OCI-LY3 (cell line): ENCODE data around the gene DSEL.

Experiments used
- H2AFZ ChIP-seq: fragments of 200-600, 300-600 bp; shearing (Covaris generic); 2 replicates; pipeline ENCODE4 v1.6.0; 2014; ENCODE audit warnings: antibody characterized with exemption, low read depth, low read length
- H3K27ac ChIP-seq: fragments of 200-600, 300-600 bp; sonication (generic); 2 replicates; pipeline ENCODE4 v1.5.1; 2014; ENCODE audit warnings: mild to moderate bottlenecking, low read length, moderate library complexity, mixed read lengths
- H3K27me3 ChIP-seq: fragments of 200-600, 300-600 bp; sonication (generic); 2 replicates; pipeline ENCODE4 v1.6.1; 2014; ENCODE audit warnings: low read depth, low read length, mixed read lengths
- H3K36me3 ChIP-seq: fragments of 200-600, 300-600 bp; sonication (generic); replicated peaks from 2 replicates; pipeline ENCODE3; 2014; ENCODE audit warnings: low read depth, low read length, mixed read lengths
- H3K4me1 ChIP-seq: fragments of 300-600, 200-600 bp; sonication (generic); 2 replicates; pipeline ENCODE4 v1.6.1; 2014; ENCODE audit warnings: low read length, mixed read lengths
- H3K4me2 ChIP-seq: fragments of 200-600, 300-600 bp; sonication (generic); 2 replicates; pipeline ENCODE4 v1.6.1; 2014; ENCODE audit warnings: low read length, mixed read lengths
- H3K4me3 ChIP-seq: fragments of 300-600, 200-600 bp; sonication (generic); 2 replicates; pipeline ENCODE4 v1.5.1; 2014; ENCODE audit warnings: antibody characterized with exemption, mild to moderate bottlenecking, low read length, moderate library complexity
- H3K79me2 ChIP-seq: fragments of 300-600, 200-600 bp; shearing (Covaris generic); 2 replicates; pipeline ENCODE4 v1.6.1; 2014; ENCODE audit warnings: mild to moderate bottlenecking, low read length, mixed read lengths
- H3K9ac ChIP-seq: fragments of 300-600, 200-600 bp; shearing (Covaris generic); 2 replicates; pipeline ENCODE4 v1.6.0; 2014; ENCODE audit warnings: mild to moderate bottlenecking, low read length, moderate library complexity
- H3K9me3 ChIP-seq: fragments of 200-600, 300-600 bp; shearing (Covaris generic); 2 replicates; pipeline ENCODE4 v1.6.1; 2014; ENCODE audit warnings: low read length, mixed read lengths; ENCODE audit not compliant: insufficient read depth
- H4K20me1 ChIP-seq: fragments of 200-600, 300-600 bp; sonication (generic); 2 replicates; pipeline ENCODE4 v1.6.1; 2016; ENCODE audit warnings: low read length, mixed read lengths; ENCODE audit not compliant: insufficient read depth
- EZH2phosphoT487 ChIP-seq: fragments of 200-600 bp; shearing (Covaris generic); IDR thresholded peaks from 2 replicates; pipeline ENCODE4 v1.6.1; 2018; ENCODE audit warnings: antibody characterized with exemption, mixed run types, low read depth
- TF ChIP-seq, protein P1 (sequence below): fragments of 200-600, 300-600 bp; sonication (generic); IDR thresholded peaks from 2 replicates; pipeline ENCODE4 v1.5.1; 2014; ENCODE audit warnings: antibody characterized with exemption, low read length, low read depth

DSEL gene

DNA sequence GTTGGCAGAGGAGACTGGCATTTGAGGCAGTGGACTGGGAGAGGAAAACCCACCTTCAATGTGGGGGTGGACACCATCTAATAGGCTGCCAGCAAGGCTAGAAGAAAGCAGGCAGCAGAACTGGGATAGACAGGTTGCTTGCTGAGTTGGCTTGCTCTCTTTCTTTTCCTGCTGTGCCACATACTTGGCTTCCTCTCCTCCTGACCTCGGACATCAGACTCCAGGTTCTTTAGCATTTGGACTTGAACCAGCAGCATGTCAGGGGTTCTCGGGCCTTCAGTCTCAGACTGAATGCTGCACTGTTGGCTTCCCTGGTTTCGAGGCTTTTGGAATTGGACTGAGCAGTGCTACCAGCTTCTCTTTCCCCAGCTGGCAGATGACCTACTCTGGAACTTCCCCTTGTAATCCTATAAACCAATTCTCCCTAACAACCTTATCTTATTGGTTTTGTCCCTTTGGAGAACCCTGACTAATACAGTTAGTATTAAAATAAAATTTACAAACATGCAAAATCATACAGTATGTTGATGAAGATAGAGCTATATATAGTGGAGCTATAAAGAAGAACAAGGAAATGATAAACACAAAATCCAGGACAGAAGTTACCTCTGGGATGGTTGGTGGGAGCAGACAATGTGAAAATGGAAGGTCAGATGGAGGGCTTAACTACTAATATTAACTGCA lies 15.9 kb downstream of the DSEL start:
- TF ChIP-seq, protein P1, sequence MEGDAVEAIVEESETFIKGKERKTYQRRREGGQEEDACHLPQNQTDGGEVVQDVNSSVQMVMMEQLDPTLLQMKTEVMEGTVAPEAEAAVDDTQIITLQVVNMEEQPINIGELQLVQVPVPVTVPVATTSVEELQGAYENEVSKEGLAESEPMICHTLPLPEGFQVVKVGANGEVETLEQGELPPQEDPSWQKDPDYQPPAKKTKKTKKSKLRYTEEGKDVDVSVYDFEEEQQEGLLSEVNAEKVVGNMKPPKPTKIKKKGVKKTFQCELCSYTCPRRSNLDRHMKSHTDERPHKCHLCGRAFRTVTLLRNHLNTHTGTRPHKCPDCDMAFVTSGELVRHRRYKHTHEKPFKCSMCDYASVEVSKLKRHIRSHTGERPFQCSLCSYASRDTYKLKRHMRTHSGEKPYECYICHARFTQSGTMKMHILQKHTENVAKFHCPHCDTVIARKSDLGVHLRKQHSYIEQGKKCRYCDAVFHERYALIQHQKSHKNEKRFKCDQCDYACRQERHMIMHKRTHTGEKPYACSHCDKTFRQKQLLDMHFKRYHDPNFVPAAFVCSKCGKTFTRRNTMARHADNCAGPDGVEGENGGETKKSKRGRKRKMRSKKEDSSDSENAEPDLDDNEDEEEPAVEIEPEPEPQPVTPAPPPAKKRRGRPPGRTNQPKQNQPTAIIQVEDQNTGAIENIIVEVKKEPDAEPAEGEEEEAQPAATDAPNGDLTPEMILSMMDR, result no peak
- no peak for TF ChIP-seq EZH2phosphoT487
- H3K27me3 ChIP-seq, result no peaks in the 10 kb centered on the region
- no peaks in the 10 kb centered on the region for H3K4me1 ChIP-seq
- no peaks in the 10 kb centered on the region for H4K20me1 ChIP-seq
- no peak overlapping the region for H3K4me2 ChIP-seq
- H3K4me3 ChIP-seq, result no peak overlapping the region
- H2AFZ ChIP-seq, result 0 out of 2 replicates have a peak overlapping the region, but pooled peaks have one; percentile 8
- no peaks in the 10 kb centered on the region for H3K36me3 ChIP-seq
- H3K27ac ChIP-seq, result no peak overlapping the region
- H3K9ac ChIP-seq, result no peak overlapping the region
- no peaks in the 10 kb centered on the region for H3K79me2 ChIP-seq
- no peaks in the 10 kb centered on the region for H3K9me3 ChIP-seq

DNA sequence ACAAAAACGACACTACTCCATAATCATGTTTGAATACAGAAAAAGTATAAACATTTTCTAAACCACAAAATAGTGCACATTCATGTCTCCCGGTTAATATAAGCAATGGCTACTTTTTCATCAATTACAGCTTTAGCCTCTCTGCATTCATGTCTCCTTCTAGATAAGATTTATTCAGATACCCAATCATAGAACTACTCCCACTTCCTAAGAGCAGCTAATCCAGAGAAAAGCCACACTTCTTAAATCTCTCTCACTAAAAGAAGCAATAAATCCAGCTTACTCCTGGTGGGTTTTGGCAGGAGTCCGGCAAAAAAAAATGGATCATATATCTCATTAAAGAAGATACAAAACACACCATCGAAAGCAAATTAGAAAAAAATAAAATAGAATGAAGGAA lies 20.1 kb downstream of the DSEL start:
- Histone ChIP-seq H3K9ac (no peak overlapping the region), H3K4me1 (no peaks in the 10 kb centered on the region), H3K9me3 (no peaks in the 10 kb centered on the region), H3K36me3 (no peaks in the 10 kb centered on the region), H3K27ac (no peak overlapping the region), H3K27me3 (no peaks in the 10 kb centered on the region), H2AFZ (no peak overlapping the region), H3K4me2 (no peak overlapping the region), H3K79me2 (no peaks in the 10 kb centered on the region), H3K4me3 (no peak overlapping the region), H4K20me1 (no peaks in the 10 kb centered on the region)
- no peak for TF ChIP-seq EZH2phosphoT487
- TF ChIP-seq, protein P1, result no peak

DNA sequence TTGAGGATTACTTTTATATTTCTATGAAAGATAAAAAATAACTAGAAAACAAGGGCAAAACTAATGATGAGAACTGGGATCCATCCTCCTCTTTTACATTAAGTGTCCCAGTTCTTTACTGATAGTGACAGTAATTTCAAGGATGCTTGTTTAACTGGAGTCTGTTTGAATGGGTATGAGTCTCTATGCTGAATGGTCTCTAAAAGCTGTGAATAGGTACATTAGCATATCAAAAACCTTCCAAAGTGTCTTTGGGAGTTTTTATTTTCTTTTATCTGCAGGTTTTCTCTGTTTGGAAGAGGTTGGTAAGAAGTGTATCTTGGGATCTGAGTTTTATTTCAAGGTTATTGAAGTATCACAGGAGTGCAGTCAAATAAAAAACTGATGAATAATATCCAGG lies 30.0 kb downstream of the DSEL start:
- H3K4me3 ChIP-seq, result no peak overlapping the region
- no peak overlapping the region for H3K9ac ChIP-seq
- TF ChIP-seq, protein P1, result no peak
- no peak for TF ChIP-seq EZH2phosphoT487
- no peaks in the 10 kb centered on the region for H3K4me1 ChIP-seq
- H3K27ac ChIP-seq, result no peak overlapping the region
- no peaks in the 10 kb centered on the region for H3K79me2 ChIP-seq
- no peaks in the 10 kb centered on the region for H3K9me3 ChIP-seq
- H3K36me3 ChIP-seq, result no peaks in the 10 kb centered on the region
- H4K20me1 ChIP-seq, result no peaks in the 10 kb centered on the region
- H2AFZ ChIP-seq, result no peak overlapping the region
- H3K27me3 ChIP-seq, result no peaks in the 10 kb centered on the region
- no peak overlapping the region for H3K4me2 ChIP-seq

DNA sequence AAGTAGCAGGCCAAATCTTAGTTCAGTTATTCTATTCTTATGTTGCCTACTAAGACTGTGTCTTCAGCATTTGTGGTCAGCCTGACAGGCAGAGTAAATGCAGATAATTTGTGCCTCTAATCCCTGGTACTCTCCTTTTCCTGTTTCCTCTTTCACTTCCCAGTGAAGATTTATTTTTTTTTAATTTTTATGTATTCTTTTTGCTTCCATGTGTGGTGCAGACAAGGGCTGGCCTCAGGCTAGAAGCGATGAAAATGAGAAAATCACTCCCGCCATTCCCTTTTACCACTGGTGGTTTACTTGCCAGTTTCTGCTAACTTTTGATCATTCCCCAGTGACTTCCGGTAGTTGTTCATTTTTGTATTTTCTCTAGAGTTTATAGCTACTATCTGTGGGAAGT lies 30.9 kb downstream of the DSEL start:
- H3K79me2 ChIP-seq, result no peaks in the 10 kb centered on the region
- H2AFZ ChIP-seq, result no peak overlapping the region
- H3K9me3 ChIP-seq, result no peaks in the 10 kb centered on the region
- TF ChIP-seq, protein P1, result no peak
- no peak for TF ChIP-seq EZH2phosphoT487
- H3K27me3 ChIP-seq, result no peaks in the 10 kb centered on the region
- no peak overlapping the region for H3K4me3 ChIP-seq
- no peaks in the 10 kb centered on the region for H3K36me3 ChIP-seq
- H3K4me1 ChIP-seq, result no peaks in the 10 kb centered on the region
- H3K9ac ChIP-seq, result no peak overlapping the region
- no peak overlapping the region for H3K4me2 ChIP-seq
- no peak overlapping the region for H3K27ac ChIP-seq
- no peaks in the 10 kb centered on the region for H4K20me1 ChIP-seq
